ENCODE results near the gene EXOC1.
"Not testable (repeated sequence)": the region's sequence is repeated elsewhere in the genome, so short reads cannot be mapped to it uniquely, and the experiment has no call there.

EXOC1 gene

DNA sequence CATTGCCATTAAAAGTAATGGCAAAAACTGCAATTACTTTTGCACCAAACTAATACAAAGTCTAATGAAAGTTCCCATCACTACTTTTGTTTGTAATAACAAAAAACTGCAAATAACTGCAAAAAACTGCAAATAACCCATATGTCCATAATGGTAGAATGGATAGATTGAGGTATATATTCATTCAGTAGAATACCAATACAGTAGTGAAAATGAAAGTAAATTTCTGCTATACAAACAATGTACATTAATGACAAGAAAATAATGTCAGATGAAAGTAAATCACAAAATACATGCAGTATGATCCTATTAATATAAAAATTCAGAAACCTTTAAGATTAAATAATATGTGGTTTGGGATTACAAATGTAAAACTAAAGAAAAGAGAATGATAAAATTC, 54.0 kb downstream of the EXOC1 start:
- no peak for DNase-seq (ENCODE audit: low read depth)

DNA sequence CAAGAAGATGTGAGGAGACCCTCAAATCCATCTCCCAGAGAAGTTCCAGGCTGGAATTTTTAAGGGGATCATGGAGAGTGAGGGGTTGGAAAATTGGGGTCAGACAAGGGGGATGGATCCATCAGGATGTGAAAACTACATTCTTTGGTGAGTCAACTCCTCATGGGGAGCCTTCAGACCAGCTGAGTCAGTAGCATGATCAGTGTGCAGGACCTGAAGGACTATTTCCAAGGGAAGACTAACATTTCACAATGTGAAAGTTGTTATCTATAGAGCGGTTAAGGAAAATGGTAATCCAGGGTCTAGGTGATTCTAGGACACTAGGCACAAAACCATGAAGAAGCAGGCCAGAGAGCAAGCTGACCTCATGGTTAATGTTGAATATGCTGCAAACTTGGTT, 56.7 kb downstream of the EXOC1 start:
- no peak for DNase-seq (ENCODE audit: low read depth)

- DNase-seq (ENCODE audit: low read depth): no peak
These were observed 58.8 kb downstream of the EXOC1 start for GRCh38 chr4:55912249-55912648.

DNA sequence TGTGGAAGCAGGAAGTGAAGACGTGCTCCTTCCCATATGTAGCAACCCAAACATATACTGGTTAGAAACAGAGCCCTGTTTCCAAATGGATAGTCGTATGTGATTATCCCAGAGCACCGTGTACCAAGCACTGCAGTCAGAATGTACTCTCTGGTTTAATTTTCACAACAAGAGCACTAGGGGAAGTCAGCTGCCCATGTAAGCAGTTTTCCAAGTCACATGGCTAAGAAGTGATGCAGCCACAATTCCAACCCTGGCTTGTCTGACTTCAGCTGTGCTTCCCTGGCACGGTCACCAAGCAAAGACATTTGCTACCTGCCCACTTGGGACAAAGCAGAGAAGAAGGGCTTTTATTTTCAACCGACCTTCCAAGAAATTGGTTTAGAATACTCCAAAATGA, 67.1 kb downstream of the EXOC1 start:
- DNase-seq (ENCODE audit: low read depth): no peak

DNA sequence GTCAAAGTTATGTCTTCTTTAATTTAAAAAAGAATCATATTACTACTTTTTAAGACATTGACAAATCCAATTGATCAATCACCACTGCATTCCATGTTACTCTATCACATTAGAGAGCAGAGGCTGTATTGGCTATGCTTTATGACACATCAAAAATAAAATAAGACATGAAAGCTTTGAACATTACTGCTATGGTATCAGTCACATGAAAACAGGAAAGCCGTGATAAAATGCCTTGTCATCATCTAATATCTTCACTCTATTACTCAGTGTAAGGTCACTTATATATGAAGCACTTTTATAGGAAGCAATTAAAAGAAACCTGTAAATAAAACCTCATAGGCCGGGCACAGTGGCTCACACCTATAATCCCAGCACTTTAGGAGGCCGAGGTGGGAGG, 67.6 kb downstream of the EXOC1 start:
- no peak for DNase-seq (ENCODE audit: low read depth)

DNA sequence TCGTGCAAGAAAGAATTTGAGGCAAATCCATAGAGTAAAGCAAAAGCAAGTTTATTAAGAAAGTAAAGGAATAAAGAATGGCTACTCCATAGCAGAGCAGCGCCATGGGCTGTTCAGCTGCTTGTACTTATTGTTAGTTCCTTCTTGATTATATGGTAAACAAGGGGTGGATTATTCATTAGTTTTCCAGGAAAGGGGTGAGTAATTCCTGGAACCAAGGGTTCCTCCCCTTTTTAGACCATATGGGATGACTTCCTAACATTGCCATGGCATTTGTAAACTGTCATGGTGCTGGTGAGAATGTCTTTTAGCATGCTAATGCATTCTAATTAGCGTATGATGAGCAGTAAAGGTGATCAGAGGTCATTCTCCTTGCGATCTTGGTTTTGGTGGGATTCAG, 71.8 kb downstream of the EXOC1 start:
- no peak for DNase-seq (ENCODE audit: low read depth)

DNA sequence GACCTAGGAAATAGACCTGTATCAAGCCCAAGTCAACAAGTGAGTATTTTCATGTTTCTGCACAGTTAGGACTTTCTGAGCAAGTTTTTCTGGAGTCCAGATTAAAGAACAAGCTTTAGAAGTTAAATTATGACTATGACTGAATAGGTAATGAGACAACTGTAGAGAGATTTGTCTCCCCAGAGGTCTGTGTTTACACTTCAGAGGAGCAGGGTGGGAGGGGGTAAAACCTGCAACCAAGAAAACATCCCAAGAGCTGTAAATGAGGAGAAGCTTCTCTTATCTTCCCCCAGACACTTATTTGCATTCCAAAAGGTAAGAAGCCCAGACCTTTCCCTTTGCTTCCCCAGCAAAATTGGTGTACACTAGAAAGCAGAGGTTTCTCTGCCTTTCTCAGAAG, 73.2 kb downstream of the EXOC1 start:
- DNase-seq (ENCODE audit: low read depth): no peak

DNA sequence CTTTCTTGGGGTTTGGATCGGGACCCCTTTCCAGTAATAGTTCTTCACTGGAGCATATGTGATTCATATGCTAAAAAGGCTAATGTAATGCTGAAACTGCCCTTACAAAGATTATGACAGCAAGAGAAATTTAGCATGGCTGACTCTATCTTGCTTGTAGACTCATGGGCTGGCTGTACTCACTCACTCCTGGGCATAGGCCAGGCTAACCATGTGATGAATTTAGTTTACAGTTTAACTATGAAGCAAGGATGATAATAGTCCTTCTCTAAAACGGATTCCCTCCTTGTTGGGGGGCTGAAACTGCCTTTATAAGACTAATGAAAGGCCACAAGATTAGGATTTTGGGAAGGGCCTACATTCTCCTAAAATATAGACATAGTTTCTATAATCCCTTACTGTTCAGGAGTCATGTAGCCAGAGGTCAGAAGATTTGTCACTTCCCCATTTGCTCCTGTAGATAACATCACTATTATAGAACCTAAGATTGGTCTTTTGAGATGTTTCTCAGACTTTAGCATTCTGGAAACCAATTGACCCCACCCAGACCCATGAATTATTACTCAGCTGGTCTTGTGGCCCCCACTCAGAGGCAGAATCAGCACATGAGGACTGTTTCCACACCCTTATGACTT, 74.5 kb downstream of the EXOC1 start:
- DNase-seq (ENCODE audit: low read depth): no peak

GRCh38 chr4:55928846-55929245, 75.4 kb downstream of the EXOC1 start:
- DNase-seq (ENCODE audit: low read depth): no peak

DNA sequence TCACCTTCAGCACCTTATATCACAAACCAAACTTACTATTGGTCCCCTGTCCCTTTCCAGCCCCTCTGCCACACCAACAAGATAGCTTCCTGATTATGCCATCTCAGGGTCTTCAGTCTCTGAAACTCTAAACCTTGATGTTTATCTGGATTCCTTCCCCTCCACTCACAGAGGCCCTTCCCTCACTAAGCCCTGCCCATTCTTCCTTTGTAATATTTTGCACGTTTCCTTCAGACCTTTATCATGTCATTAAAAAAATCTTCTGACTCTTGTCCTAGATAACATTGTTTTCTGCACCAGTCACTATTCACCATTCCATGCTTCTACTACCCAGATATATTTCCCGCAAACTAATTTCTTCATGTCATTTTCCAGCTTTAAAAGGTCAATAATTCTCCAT, 77.6 kb downstream of the EXOC1 start:
- no peak for DNase-seq (ENCODE audit: low read depth)

- DNase-seq (ENCODE audit: low read depth): peak; percentile 19
These were observed 78.4 kb downstream of the EXOC1 start for GRCh38 chr4:55931833-55932232.

- no peak for DNase-seq (ENCODE audit: low read depth)
These were observed 79.1 kb downstream of the EXOC1 start for GRCh38 chr4:55932511-55932910.

GRCh38 chr4:55933611-55934010, 80.2 kb downstream of the EXOC1 start:
- DNase-seq (ENCODE audit: low read depth): no peak

DNA sequence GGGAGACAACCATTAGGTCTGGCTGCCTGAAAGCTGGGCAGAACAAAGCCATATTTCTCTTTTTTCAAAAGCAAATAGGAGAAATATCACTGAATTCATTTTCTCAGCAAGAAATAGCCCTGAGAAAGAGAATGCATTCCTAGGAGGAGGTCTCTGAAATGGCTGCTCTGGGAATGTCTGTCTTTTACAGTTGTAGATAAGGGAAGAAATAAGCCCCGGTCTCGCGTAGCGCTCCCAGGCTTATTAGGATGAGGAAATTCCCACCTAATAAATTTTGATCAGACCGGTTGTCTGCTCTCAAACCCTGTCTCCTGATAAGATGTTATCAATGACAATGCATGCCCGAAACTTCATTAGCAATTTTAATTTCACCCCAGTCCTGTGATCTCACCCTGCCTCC, 82.5 kb downstream of the EXOC1 start:
- DNase-seq (ENCODE audit: low read depth): not testable (repeated sequence)

DNA sequence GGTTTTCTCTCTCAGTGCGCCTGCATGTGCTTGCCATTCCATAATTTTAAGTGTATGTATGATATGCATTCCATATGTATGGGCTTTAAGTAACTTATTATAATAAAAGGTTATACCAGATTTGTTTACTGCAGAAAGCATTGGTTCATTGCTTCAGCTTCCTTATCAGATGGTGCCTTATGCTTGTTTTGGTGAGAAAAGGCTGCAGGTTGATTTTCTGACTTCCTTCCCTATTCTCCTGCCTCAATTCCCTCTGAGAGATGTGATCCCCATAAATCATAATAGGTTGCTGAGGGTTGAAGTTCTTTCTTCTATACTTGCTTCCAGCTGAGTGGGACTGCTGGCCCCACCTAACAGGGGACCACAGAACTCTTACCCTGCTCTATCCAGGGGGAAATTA, 85.0 kb downstream of the EXOC1 start:
- DNase-seq (ENCODE audit: low read depth): no peak

DNA sequence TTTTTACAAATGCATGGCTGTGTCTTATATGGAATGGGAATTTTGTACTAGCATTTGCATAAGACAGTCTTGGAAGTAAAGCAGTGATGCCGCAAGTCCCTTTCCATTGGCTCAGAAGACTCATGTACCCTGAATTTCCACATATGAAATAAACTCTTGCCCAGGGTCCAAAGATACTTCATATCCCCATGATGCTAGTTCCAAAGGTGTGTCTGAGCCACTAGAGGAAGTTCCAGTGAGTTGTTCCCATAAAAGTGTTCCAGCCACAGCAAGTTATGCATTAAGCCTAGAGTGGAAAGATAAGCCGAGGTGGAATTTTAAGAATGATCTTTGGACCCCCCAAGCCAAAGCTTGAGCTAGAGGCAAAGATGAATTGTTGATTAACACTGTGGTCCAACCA, 86.0 kb downstream of the EXOC1 start:
- DNase-seq (ENCODE audit: low read depth): no peak

DNA sequence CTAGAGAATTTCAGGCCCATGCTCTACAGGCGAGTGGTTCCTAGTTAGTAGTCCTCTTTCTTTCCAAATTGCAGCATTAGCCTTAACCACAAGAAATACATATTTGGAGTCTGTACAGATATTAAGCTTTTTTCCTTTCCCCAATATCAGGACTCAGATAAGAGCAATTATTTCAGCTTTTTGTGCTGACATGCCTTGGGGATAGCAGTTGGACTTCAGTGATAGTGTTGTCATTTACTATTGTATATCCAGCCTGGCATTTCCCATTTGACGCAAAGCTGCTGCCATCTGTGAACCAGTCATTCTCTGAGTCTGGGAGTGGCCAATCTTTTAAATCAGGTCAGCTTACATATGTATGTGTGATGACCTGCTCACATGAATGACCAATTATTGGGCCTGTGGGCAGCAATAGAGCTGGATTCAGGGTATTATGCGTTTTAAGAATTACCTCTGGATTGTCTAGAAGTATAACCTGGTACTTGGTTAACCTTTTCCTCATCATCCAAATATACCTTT, 88.5 kb downstream of the EXOC1 start:
- no peak for DNase-seq (ENCODE audit: low read depth)

DNA sequence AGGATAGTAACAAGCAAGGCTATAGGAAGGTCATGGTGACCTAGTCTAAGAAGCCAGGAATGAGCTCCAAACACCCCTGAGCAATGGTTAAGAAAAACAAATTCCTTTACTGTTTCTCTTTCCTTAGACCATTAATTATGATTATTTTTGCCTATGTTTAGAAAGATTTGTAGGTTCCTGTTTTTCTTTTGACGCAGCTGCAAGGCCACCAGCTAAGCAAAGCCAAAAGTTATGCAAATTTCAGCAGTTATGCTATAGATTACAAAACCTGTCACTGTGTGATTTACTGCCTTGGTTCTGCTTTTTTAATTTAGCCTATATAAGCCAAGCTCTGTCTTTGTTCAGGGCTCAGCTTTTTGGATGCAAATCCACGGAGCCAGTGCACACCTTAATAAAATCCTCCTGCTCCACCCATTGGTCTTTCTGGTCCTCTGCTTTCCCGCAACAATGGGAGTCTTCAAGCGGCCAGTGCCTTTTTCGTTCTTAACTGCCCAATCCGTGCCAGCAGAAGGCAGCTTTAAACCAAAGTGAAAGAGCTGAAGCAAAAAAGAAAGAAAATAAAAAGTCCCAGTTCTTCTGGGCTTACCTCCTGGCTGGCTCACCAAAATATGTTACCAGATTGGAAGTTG, 93.9 kb downstream of the EXOC1 start:
- DNase-seq (ENCODE audit: low read depth): no peak

DNA sequence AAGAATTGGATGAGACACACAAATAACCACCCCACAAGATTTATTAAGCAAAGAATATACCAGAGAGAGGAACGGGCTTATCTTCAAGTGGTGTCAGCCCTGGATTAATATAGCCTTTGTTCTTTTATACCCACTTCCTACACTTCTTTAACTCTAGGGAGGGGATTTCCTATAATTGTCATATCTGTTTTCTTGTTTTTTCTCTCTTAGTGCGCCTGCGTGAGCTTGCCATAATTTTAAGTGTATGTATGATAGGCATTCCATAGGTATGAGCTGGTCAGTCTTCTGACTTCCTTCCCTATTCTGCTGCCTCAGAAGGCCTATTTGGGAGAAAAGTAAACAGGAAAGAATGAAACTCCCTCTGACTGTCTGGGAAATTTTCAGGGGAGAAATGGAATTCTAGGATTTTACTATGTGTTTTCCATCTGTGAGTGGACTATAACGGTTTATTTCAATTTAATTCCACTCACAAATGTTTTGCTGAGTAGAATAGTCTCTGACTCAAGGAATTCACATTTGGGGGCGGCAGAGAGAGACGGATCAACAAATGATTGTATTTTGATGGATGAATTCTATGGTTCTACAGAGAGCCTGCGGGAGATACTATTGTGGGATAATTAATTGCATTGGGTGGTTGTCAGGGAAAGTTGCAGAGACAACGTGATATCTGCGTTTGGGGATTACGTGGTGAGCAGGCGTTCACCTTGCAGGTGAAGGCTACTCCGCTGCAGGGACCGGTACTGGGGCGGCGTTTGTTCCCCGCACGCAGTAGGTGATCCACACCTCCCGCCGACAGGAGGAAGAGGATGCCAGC, 94.7 kb downstream of the EXOC1 start:
- DNase-seq (ENCODE audit: low read depth): peak; percentile 64

- DNase-seq (ENCODE audit: low read depth): peak; percentile 67
These were observed 95.5 kb downstream of the EXOC1 start, which contains the start of gene CEP135 for GRCh38 chr4:55948726-55949481. TSS of gene CEP135 (plus strand) at chr4:55948945. CDS start at chr4:55952131, 3,186 bp downstream.

DNA sequence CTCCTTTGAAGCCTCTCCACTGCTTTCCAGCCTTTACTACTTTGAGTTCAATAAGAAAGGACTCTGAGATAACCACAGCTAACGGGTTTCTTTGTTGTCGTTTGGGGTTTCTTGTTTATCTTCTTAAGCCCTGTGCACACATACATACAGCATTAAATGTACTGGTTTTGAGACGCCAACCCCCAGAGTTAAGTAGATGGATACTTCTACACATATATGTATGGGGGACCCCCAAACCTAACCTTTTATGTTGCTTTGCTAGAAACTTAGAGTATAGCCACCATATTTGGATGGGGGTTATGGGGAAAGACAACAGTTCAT, 96.0 kb downstream of the EXOC1 start:
- no peak for DNase-seq (ENCODE audit: low read depth)

- no peak for DNase-seq (ENCODE audit: low read depth)
These were observed 97.9 kb downstream of the EXOC1 start for GRCh38 chr4:55951191-55951922.

Data from GM04503 (cell line).